ENCODE measurements around the gene OR6J1.

GRCh38 chr14:22668863-22669262 is 24.7 kb upstream of the OR6J1 start:
- TF ChIP-seq GLIS2 (tag by site-specific recombination; IDR thresholded peaks at IDR 0.05) (no peak), PRDM1 (tag by site-specific recombination; IDR thresholded peaks at IDR 0.05) (no peak), ZIC2 (tag by site-specific recombination; IDR thresholded peaks at IDR 0.05) (no peak), HIC1 (tag by site-specific recombination; IDR thresholded peaks at IDR 0.05) (no peak), PRDM10 (tag by site-specific recombination; IDR thresholded peaks at IDR 0.05) (no peak), ZNF335 (tag by site-specific recombination; conservative IDR thresholded peaks at IDR 0.05) (no peak), ZNF747 (tag by site-specific recombination; IDR thresholded peaks at IDR 0.05) (no peak), ZNF670 (tag by site-specific recombination; IDR thresholded peaks at IDR 0.05; ENCODE audit: low read depth) (no peak), CTCF (tag by site-specific recombination; IDR thresholded peaks at IDR 0.05) (no peak), EGR2 (tag by site-specific recombination; IDR thresholded peaks at IDR 0.05; ENCODE audit: low read depth) (no peak), ZNF366 (tag by site-specific recombination; conservative IDR thresholded peaks at IDR 0.05) (no peak), PRDM6 (tag by site-specific recombination; IDR thresholded peaks at IDR 0.05) (no peak), GLIS1 (tag by site-specific recombination; IDR thresholded peaks at IDR 0.05) (no peak)
